OCI-LY3 (cell line): Measurements from ENCODE around the gene FYTTD1.

Experiments used
- EZH2phosphoT487 ChIP-seq: fragments of 200-600 bp; shearing (Covaris generic); IDR thresholded peaks from 2 replicates; pipeline ENCODE4 v1.6.1; 2018; ENCODE audit warnings: antibody characterized with exemption, mixed run types, low read depth
- TF ChIP-seq, protein P1 (sequence below): fragments of 200-600, 300-600 bp; sonication (generic); IDR thresholded peaks from 2 replicates; pipeline ENCODE4 v1.5.1; 2014; ENCODE audit warnings: antibody characterized with exemption, low read length, low read depth

DNA sequence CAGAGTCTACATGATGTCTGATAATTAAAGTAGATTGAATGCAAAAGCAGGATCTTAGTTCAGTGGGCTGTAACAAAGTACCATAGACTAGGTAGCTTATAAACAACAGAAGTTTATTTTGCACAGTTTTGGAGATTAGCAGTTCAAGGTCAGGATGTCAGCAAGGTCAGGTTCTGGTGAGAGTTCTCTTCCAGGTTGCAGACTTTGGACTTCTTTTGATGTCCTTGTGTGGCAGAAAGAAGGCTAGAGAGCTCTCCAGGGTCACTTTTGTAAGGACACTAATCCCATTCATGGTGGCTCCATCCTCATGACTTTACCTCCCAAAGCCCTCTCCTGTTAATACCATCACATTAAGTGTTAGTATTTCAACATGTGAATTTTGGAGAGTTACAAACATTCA lies 12.1 kb downstream of the FYTTD1 start:
- TF ChIP-seq, protein P1, sequence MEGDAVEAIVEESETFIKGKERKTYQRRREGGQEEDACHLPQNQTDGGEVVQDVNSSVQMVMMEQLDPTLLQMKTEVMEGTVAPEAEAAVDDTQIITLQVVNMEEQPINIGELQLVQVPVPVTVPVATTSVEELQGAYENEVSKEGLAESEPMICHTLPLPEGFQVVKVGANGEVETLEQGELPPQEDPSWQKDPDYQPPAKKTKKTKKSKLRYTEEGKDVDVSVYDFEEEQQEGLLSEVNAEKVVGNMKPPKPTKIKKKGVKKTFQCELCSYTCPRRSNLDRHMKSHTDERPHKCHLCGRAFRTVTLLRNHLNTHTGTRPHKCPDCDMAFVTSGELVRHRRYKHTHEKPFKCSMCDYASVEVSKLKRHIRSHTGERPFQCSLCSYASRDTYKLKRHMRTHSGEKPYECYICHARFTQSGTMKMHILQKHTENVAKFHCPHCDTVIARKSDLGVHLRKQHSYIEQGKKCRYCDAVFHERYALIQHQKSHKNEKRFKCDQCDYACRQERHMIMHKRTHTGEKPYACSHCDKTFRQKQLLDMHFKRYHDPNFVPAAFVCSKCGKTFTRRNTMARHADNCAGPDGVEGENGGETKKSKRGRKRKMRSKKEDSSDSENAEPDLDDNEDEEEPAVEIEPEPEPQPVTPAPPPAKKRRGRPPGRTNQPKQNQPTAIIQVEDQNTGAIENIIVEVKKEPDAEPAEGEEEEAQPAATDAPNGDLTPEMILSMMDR = no peak
- TF ChIP-seq EZH2phosphoT487 = no peak
